GM23338 (cell line): ENCODE measurements around the gene PCGF6. TPM values are rescaled to one million over a fixed set of nuclear protein-coding genes. Genes with fewer than 3 reads are reported as not detected.

Source experiments
- ATAC-seq: fragments of 200-7000 bp; cut with Tn5 transposase; 3 replicates; pipeline ENCODE4 v1.9.1; 2020
- DNase-seq: peaks from one replicate; pipeline ENCODE4 v3.0.0-alpha.2; 2015; ENCODE audit warnings: low spot score
- H2AFZ ChIP-seq: fragments of 200-600 bp; sonication (generic); 2 replicates; pipeline ENCODE4 v1.8.0; 2016; ENCODE audit warnings: antibody characterized with exemption, mild to moderate bottlenecking, moderate library complexity
- H3F3A ChIP-seq: fragments of 200-600 bp; sonication (generic); replicated peaks from 2 replicates; pipeline ENCODE4 v1.8.0; 2017; ENCODE audit warnings: antibody characterized with exemption, mixed run types, low read depth
- H3K27ac ChIP-seq: fragments of 200-600 bp; sonication (generic); 2 replicates; pipeline ENCODE4 v1.6.1; 2016; ENCODE audit warnings: low read depth
- H3K27me3 ChIP-seq: fragments of 200-600 bp; sonication (generic); 2 replicates; pipeline ENCODE4 v1.8.0; 2016; ENCODE audit warnings: mild to moderate bottlenecking, mixed run types, moderate library complexity; ENCODE audit not compliant: insufficient read depth
- H3K36me3 ChIP-seq: fragments of 200-600 bp; sonication (generic); 2 replicates; pipeline ENCODE4 v1.8.0; 2016; ENCODE audit warnings: mild to moderate bottlenecking; ENCODE audit not compliant: insufficient read depth
- H3K4me1 ChIP-seq: fragments of 200-600 bp; sonication (generic); 2 replicates; pipeline ENCODE4 v1.8.0; 2016; ENCODE audit warnings: mild to moderate bottlenecking, moderate library complexity; ENCODE audit not compliant: insufficient read depth
- H3K4me2 ChIP-seq: fragments of 200-600 bp; sonication (generic); 2 replicates; pipeline ENCODE4 v1.7.1; 2017; ENCODE audit warnings: mixed run types
- H3K4me3 ChIP-seq: fragments of 200-600 bp; sonication (generic); 2 replicates; pipeline ENCODE4 v1.6.1; 2016; ENCODE audit warnings: mixed run types
- H3K79me2 ChIP-seq: fragments of 200-600 bp; sonication (generic); replicated peaks from 2 replicates; pipeline ENCODE4 v1.8.0; 2017; ENCODE audit warnings: mild to moderate bottlenecking; ENCODE audit not compliant: insufficient read depth
- H3K9me2 ChIP-seq: fragments of 200-600 bp; sonication (generic); 2 replicates; pipeline ENCODE4 v1.8.0; 2017; ENCODE audit not compliant: insufficient read depth
- H4K20me1 ChIP-seq: fragments of 200-600 bp; sonication (generic); replicated peaks from 2 replicates; pipeline ENCODE4 v1.8.0; 2017; ENCODE audit warnings: mild to moderate bottlenecking; ENCODE audit not compliant: insufficient read depth
- H3K27ac Mint-ChIP-seq: 2 replicates; pipeline ENCODE4 v1.8.0; 2020; ENCODE audit warnings: inconsistent platforms, mild to moderate bottlenecking, moderate library complexity, mixed read lengths
- H3K27me3 Mint-ChIP-seq: 3 replicates; pipeline ENCODE4 v1.8.0; 2022; ENCODE audit warnings: low read depth, mild to moderate bottlenecking, moderate library complexity, mixed read lengths, inconsistent platforms; ENCODE audit not compliant: insufficient read depth, poor library complexity
- H3K36me3 Mint-ChIP-seq: 3 replicates; pipeline ENCODE4 v1.8.0; 2021; ENCODE audit warnings: low read depth, mild to moderate bottlenecking, inconsistent platforms, moderate library complexity, mixed read lengths
- H3K4me1 Mint-ChIP-seq: 3 replicates; pipeline ENCODE4 v1.8.0; 2020; ENCODE audit warnings: mild to moderate bottlenecking, inconsistent platforms, mixed read lengths
- H3K4me3 Mint-ChIP-seq: 3 replicates; pipeline ENCODE4 v1.8.0; 2021; ENCODE audit warnings: moderate library complexity, mild to moderate bottlenecking, inconsistent platforms, mixed read lengths
- H3K9me3 Mint-ChIP-seq: 3 replicates; pipeline ENCODE4 v1.8.0; 2020; ENCODE audit warnings: moderate library complexity, mild to moderate bottlenecking, inconsistent platforms, mixed read lengths
- CREB1 ChIP-seq: fragments of 250-450 bp; sonication (Bioruptor Pico); IDR thresholded peaks from 2 replicates; pipeline ENCODE4 v1.5.0; 2020; ENCODE audit warnings: low read depth, mild to moderate bottlenecking, moderate library complexity
- CTCF ChIP-seq, 2 experiments: fragments of 200-600 bp in 1 of 2; sonication (generic) in 1 of 2; conservative IDR thresholded peaks; 2 replicates each; pipeline versions ENCODE4 v1.5.1 to v1.6.1; 2016 to 2017; ENCODE audit warnings: antibody characterized with exemption in 2 of 2, low read depth in 2 of 2, mild to moderate bottlenecking in 2 of 2, moderate library complexity in 1 of 2
- ETS1 ChIP-seq: IDR thresholded peaks from 2 replicates; pipeline ENCODE4 v1.6.1; 2016; ENCODE audit warnings: antibody characterized with exemption
- EZH2 ChIP-seq: fragments of 200-600 bp; sonication (generic); IDR thresholded peaks from one replicate; pipeline ENCODE4 v1.8.0; 2017; ENCODE audit warnings: antibody characterized with exemption, mild to moderate bottlenecking, low read depth; ENCODE audit not compliant: unreplicated experiment
- EZH2phosphoT487 ChIP-seq: fragments of 200-600 bp; sonication (generic); IDR thresholded peaks from one replicate; pipeline ENCODE4 v1.8.1; 2018; ENCODE audit warnings: antibody characterized with exemption; ENCODE audit not compliant: unreplicated experiment
- JUNB ChIP-seq: IDR thresholded peaks from one replicate; pipeline ENCODE4 v1.6.1; 2016; ENCODE audit warnings: antibody characterized with exemption; ENCODE audit not compliant: unreplicated experiment
- NANOG ChIP-seq: IDR thresholded peaks from 2 replicates; pipeline ENCODE4 v1.6.1; 2016; ENCODE audit warnings: antibody characterized with exemption, borderline replicate concordance
- POLR2AphosphoS5 ChIP-seq: IDR thresholded peaks from 2 replicates; pipeline ENCODE4 v1.6.1; 2016; ENCODE audit warnings: antibody characterized with exemption, low read depth
- STAT1 ChIP-seq: IDR thresholded peaks from one replicate; pipeline ENCODE4 v1.6.1; 2016; ENCODE audit warnings: antibody characterized with exemption; ENCODE audit not compliant: unreplicated experiment
- ZNF114 ChIP-seq: fragments of 250-450 bp; sonication (Bioruptor Pico); IDR thresholded peaks from 2 replicates; pipeline ENCODE4 v1.5.0; 2020; ENCODE audit warnings: mild to moderate bottlenecking, moderate library complexity
- ZNF331 ChIP-seq: fragments of 250-450 bp; sonication (Bioruptor Pico); IDR thresholded peaks from 2 replicates; pipeline ENCODE4 v1.5.0; 2020; ENCODE audit warnings: low read depth, mild to moderate bottlenecking, moderate library complexity
- ZNF462 ChIP-seq: fragments of 250-450 bp; sonication (Bioruptor Pico); IDR thresholded peaks from 2 replicates; pipeline ENCODE4 v1.5.0; 2020; ENCODE audit warnings: mild to moderate bottlenecking, moderate library complexity
- polyA plus RNA-seq: library from polyadenylated mRNA; unstranded; fragments of >200 nt; fragmentation: Nextera tagmentation; extraction: Ambion mirVana; gene quantifications from 2 replicates; pipeline ENCODE4 v1.2.1, GENCODE V29; 2016
- total RNA-seq: library from RNA; depleted of rRNA; stranded (reverse); fragments of >200 nt; shearing (Covaris generic); gene quantifications from 2 replicates; pipeline ENCODE4 v1.2.3, GENCODE V29; 2014
- TF ChIP-seq, protein P1 (sequence below): IDR thresholded peaks from one replicate; pipeline ENCODE4 v1.6.1; 2018; ENCODE audit warnings: antibody characterized with exemption; ENCODE audit not compliant: unreplicated experiment

The PCGF6 gene
- total and polyA plus RNA-seq, 2 experiments from 2014 or later, result 14.0 to 22.3 TPM

- no peak overlapping the region for H3K4me2 ChIP-seq
- no peak overlapping the region for H3K27ac Mint-ChIP-seq
Measured at GRCh38 chr10:103262229-103262628, 88.7 kb downstream of the PCGF6 start.

More at GRCh38 chr10:103262229-103262628, 88.7 kb downstream of the PCGF6 start:
- no peak for ATAC-seq
- DNase-seq, result no peak
- peaks cover 35% of the 10 kb centered on the region for H3K9me3 Mint-ChIP-seq
- Histone ChIP-seq H3F3A (no peaks in the 10 kb centered on the region), H4K20me1 (no peaks in the 10 kb centered on the region), H3K9me2 (no peaks in the 10 kb centered on the region), H2AFZ (no peak overlapping the region), H3K27me3 (no peaks in the 10 kb centered on the region), H3K27ac (no peak overlapping the region), H3K36me3 (no peaks in the 10 kb centered on the region; the same call in 1 of the 2 replicates), H3K4me3 (no peak overlapping the region), H3K79me2 (no peaks in the 10 kb centered on the region), H3K4me1 (no peaks in the 10 kb centered on the region)
- H3K36me3 Mint-ChIP-seq, result peaks cover 20% of the 10 kb centered on the region; the same call in 2 of the 3 replicates
- no peak overlapping the region for H3K4me3 Mint-ChIP-seq
- H3K4me1 Mint-ChIP-seq, result no peaks in the 10 kb centered on the region
- TF ChIP-seq ETS1 (no peak), CREB1 (CRISPR knock-in tag) (no peak), ZNF114 (CRISPR knock-in tag) (no peak), ZNF331 (no peak), JUNB (no peak), ZNF462 (CRISPR knock-in tag) (no peak), STAT1 (no peak), POLR2AphosphoS5 (no peak), NANOG (no peak), CTCF (conservative IDR thresholded peaks at IDR 0.05; ENCODE audit: low read depth in 2 of 2) (no peak), EZH2phosphoT487 (no peak), EZH2 (no peak)
- TF ChIP-seq, protein P1, sequence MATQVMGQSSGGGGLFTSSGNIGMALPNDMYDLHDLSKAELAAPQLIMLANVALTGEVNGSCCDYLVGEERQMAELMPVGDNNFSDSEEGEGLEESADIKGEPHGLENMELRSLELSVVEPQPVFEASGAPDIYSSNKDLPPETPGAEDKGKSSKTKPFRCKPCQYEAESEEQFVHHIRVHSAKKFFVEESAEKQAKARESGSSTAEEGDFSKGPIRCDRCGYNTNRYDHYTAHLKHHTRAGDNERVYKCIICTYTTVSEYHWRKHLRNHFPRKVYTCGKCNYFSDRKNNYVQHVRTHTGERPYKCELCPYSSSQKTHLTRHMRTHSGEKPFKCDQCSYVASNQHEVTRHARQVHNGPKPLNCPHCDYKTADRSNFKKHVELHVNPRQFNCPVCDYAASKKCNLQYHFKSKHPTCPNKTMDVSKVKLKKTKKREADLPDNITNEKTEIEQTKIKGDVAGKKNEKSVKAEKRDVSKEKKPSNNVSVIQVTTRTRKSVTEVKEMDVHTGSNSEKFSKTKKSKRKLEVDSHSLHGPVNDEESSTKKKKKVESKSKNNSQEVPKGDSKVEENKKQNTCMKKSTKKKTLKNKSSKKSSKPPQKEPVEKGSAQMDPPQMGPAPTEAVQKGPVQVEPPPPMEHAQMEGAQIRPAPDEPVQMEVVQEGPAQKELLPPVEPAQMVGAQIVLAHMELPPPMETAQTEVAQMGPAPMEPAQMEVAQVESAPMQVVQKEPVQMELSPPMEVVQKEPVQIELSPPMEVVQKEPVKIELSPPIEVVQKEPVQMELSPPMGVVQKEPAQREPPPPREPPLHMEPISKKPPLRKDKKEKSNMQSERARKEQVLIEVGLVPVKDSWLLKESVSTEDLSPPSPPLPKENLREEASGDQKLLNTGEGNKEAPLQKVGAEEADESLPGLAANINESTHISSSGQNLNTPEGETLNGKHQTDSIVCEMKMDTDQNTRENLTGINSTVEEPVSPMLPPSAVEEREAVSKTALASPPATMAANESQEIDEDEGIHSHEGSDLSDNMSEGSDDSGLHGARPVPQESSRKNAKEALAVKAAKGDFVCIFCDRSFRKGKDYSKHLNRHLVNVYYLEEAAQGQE, result no peak
- H3K27me3 Mint-ChIP-seq, result peaks cover 2% of the 10 kb centered on the region
